OCI-LY7 (cell line): ENCODE measurements around the gene CHST2. TPM values are rescaled to one million over a fixed set of nuclear protein-coding genes. Genes with fewer than 3 reads are reported as not detected.

Source experiments
- total RNA-seq, 2 experiments: library from RNA; depleted of rRNA in 1 of 2; stranded (reverse); fragments of >200 nt in 1 of 2; shearing (Covaris generic) in 1 of 2; gene quantifications; 2 replicates each; pipeline ENCODE4 v1.2.3, GENCODE V29; 2014 to 2022

Gene CHST2
- total RNA-seq, 2 experiments from 2014 or later: 1.2 TPM

Other genes with a start within 250 kb of the CHST2 start
- gene PCOLCE2, start 230.7 kb upstream of the CHST2 start, total RNA-seq (2014; rRNA removed; shearing (Covaris generic)): not detected in 2 replicates
- gene PCOLCE2, start 230.7 kb upstream of the CHST2 start, total RNA-seq (2022): not detected in 2 replicates
- gene PAQR9, start 156.1 kb upstream of the CHST2 start, total RNA-seq (2014; rRNA removed; shearing (Covaris generic)): not detected in 2 replicates
- gene PAQR9, start 156.1 kb upstream of the CHST2 start, total RNA-seq (2022): not detected in 2 replicates
- 108 and 115 TPM in 2 replicates for gene U2SURP, start 118.2 kb upstream of the CHST2 start, total RNA-seq (2014; rRNA removed; shearing (Covaris generic))
- 175 and 185 TPM in 2 replicates for gene U2SURP, start 118.2 kb upstream of the CHST2 start, total RNA-seq (2022)